GM21619 (cell line): Measurements from ENCODE around the gene CMTM1.
"Not testable (repeated sequence)": the region's sequence is repeated elsewhere in the genome, so short reads cannot be mapped to it uniquely, and the experiment has no call there.

Experiments
- ATAC-seq: cut with Tn5 transposase; IDR thresholded peaks from one replicate; pipeline ENCODE4 v1.9.1; 2021; ENCODE audit not compliant: unreplicated experiment

Gene CMTM1

DNA sequence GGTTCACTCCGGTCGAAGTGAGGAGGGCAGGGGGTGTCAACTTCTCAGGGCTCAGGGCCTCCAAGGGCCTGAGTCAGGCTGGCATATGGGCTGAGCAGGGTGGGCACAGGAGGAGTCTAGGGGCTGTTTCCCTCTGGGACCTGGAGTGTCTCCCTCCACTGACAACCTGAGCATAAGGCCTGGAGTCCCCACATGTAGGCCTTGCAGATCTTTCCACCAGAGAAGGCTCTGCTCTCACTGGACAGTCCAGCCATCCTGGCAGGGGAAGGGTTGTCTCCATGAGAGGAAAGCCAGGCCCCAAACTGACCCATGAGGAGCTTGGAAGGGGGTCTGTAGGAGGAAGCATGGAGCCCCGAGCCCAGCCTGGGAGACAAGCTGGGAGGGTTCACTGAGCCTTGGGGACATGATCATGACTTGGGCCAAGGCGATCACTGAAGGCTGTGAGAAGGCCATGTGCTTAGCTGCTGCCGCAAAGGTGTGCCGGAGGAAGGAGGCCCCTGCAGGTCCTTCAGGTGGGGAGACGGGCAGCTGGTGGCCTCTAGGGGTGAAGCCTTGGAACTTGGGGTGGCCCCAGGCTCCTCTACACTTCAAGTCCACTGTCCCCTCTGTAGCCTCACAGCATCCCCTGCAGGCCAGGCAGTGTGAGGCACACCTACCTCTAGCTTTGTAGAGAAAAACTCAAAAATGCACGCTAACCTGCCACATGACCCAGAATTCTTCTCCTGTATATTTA, 22.9 kb downstream of the CMTM1 start:
- ATAC-seq, result peak; percentile 88

DNA sequence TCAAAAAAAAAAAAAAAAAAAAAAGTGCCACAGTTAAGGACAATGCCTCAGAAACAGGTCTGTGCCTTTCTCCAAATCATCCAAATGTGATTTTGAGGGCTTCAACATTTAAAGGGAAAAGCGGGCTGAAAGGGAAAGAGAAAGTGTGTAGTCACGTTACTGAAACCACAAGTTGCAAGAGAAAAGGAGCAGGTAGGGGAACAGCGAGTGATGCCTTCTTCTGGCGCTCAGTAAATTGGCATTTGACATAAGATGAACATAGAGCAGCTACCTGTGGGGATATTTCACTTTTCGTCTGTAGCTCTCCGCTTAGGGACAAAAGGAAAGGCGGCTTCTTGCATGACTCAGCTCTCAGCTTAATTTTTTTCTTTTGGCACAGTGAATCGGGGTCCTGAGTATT, 24.1 kb downstream of the CMTM1 start:
- no peak for ATAC-seq

DNA sequence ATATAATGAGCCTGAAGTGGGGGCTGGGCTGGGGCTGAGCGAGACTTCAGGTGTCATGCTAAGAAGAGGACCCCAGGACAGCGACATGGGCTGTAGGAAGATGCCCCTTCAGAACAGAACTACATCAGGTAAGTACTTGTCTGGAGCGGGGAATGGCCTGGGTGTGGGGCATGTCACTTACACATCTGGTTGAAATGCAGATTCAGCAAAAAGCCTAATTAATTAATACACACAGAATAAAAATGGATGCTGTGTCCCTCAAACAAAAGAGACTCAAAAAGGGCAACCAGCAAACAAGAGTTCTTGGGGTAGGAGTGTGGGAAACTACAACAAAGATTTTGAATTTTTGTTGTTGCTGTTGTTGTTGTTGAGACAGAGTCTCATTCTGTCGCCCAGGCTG, 24.8 kb downstream of the CMTM1 start:
- no peak for ATAC-seq

GRCh38 chr16:66592241-66592640, 26.0 kb downstream of the CMTM1 start:
- ATAC-seq, result no peak

GRCh38 chr16:66592814-66593213, 26.6 kb downstream of the CMTM1 start:
- ATAC-seq, result no peak

DNA sequence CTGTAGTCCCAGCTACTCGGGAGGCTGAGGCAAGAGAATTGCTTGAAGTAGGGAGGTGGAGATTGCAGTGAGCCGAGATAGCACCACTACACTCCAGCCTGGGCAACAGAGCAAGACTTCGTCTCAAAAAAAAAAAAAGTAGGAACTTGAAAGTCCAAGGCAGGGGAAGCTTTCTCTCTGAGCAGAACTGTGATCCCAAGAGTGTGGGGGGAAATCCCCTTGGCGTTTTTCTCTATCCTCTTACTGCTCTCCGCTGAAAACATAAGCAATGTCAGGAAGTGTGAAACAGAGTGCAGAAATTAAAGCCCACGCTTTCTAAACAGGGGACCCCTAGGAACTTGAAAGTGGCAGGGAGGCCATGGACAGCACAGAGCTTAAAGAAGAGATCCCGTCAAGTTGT, 28.5 kb downstream of the CMTM1 start:
- no peak for ATAC-seq

DNA sequence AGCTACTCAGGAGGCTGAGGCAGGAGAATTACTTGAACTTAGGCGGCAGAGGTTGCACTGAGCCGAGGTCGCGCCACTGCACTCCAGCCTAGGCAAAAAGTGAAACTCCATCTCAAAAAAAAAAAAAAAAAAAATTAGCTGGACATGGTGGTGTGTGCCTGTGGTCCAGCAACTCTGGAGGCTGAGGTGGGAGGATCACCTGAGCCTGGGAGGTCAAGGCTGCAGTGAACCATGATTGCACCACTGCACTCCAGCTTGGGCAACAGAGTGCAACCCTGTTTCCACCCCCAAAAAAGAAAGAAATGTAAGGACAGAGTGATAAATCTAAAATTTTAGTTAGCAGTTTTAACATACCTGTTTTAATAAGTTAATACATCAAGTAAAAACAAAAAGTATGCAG, 30.3 kb downstream of the CMTM1 start:
- not testable (repeated sequence) for ATAC-seq

GRCh38 chr16:66596986-66597848, 31.0 kb downstream of the CMTM1 start:
- ATAC-seq, result no peak

GRCh38 chr16:66598111-66598510, 31.9 kb downstream of the CMTM1 start:
- no peak for ATAC-seq

GRCh38 chr16:66599726-66600125, 33.5 kb downstream of the CMTM1 start:
- no peak for ATAC-seq

DNA sequence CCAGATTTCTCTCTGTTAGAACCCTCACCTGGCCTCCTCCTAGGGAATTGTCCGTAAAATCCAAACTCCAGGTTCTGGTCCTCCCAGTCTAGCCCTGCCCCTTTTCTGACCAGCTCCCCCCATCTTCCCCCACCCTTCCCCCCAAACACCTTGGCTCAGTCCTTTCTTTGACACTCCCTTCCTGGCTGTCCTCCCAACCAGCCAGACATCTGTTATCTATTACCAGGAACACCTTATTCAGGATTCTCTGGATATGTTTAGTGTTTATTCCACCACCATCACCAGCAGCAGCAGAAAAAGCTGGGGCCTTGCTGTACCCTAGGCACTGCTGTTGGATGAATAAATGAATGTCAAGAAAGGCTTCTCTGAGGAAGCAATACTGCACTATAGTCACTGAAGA, 34.2 kb downstream of the CMTM1 start:
- ATAC-seq, result no peak

GRCh38 chr16:66601471-66601870, 35.2 kb downstream of the CMTM1 start:
- ATAC-seq, result no peak

GRCh38 chr16:66603537-66604375, 37.5 kb downstream of the CMTM1 start:
- ATAC-seq, result no peak

GRCh38 chr16:66604376-66605176, 38.3 kb downstream of the CMTM1 start, which contains the start of gene CMTM3:
TSS of gene CMTM3 (plus strand) at chr16:66604704. CDS start at chr16:66604806, 102 bp downstream.
- ATAC-seq, result peak; percentile 45

DNA sequence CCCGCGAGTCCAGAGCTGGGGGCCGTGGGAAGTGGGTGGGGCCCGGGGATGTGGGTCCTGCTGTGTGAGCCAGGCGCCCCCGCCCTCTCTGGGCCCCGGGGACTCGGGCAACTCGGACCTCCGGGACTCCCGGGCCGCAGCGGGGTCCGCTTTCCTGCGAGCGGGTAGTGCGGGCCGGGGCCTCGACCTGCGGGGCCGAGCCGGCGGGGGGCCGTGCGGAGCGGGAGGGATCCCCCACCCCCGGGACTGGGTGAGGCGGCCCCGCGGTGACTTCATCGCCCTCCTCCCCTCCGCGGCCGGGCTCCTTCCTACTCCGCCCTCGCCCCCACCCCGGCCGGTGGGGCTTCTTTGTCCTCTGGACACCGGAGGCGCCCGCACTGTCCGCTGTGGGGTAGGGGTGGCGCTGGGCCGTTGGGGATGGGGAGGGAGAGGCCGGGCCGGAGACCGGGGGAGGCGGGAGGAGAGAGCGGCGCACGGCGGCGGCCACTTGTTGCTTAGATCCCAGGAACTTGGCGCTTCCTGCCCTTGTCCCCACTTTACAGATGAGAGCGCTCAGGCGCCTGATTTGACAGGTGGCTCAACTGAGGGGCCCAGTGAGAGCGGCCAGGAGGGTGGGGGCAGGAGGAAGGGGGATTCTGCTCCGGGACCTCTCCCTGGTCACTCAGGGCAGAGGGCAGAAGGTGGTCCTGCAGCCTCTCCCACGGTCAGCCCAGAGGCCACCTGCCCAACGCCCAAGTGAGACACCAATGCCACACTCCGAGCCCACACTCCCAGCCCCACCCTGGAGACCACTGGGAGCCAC, 39.1 kb downstream of the CMTM1 start:
- ATAC-seq, result peak; percentile 10

DNA sequence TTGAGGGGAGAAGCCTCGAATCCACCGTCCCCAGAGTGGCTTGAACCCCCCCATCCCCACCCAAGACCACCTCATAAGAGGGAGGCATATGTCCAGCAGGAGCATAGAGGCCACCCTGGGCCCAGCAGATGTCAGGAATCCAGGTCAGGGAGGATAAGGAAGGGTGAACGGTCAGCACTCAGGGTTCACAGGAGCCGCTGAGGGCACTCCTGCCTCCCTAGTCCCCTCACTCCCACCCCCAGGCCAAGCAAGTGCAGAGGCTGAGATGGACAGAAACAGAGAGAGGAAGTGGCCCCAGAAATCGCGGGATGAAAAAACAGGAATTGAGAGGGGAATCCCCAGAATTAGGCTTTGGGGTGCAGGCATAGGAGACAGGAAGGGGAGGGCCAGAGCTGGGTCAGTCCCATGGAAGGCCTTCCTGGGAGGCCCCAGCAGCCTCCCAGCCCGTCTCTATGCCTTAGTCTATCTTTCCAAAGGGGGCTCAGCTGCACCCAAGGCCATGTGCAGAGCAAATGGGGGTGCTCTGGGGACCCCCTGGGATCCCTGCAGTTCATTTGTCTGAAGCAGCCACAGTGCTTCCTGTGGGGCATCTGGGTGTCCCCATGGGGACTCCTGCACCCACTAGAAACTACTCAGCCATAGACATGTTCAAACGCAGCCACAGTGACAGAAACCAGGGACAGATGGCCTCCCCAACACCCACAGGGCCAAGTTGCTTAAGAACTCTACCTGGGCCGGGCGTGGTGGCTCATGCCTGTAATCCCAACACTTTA, 39.9 kb downstream of the CMTM1 start:
- peak; percentile 65 for ATAC-seq

- no peak for ATAC-seq
Observed at GRCh38 chr16:66608241-66609138, 42.3 kb downstream of the CMTM1 start.

- ATAC-seq, result no peak
Observed at GRCh38 chr16:66609139-66609510, 42.9 kb downstream of the CMTM1 start.
